ENCODE data around the gene TMEM221. TPM values are rescaled to one million over a fixed set of nuclear protein-coding genes. Genes with fewer than 3 reads are reported as not detected.

Gene TMEM221
- total and polyA plus RNA-seq, 9 of the 15 experiments (the other 6 are each of a cell fraction or from before 2014, with no cell fraction given) = 0.06 to 0.35 TPM; not detected in 7

GRCh38 chr19:17450264-17451075 is 2.0 kb upstream of the TMEM221 start (continued):
- no peak for TF ChIP-seq TEAD4 (IDR thresholded peaks at IDR 0.05; ENCODE audit: low read length)
- TF ChIP-seq TEAD4 (CRISPR knock-in tag; IDR thresholded peaks at IDR 0.05; ENCODE audit: borderline replicate concordance) = no peak
- peak in 1 of 2 experiments; percentile 55; a peak in 1 of 4 replicates for TF ChIP-seq HDAC1 (IDR thresholded peaks at IDR 0.05)
- 0 out of 2 replicates have a peak, but pooled peaks have one; percentile 30 for TF ChIP-seq MCM2 (IDR thresholded peaks at IDR 0.05; ENCODE audit: low read depth)
- TF ChIP-seq ZNF512 (tag; IDR thresholded peaks at IDR 0.05) = peak; percentile 84
- no peak for TF ChIP-seq IFI16 (CRISPR knock-in tag; IDR thresholded peaks at IDR 0.05)
- TF ChIP-seq ATF3 (IDR thresholded peaks at IDR 0.05) = peak; percentile 68
- no peak for TF ChIP-seq ATF3 (CRISPR knock-in tag; conservative IDR thresholded peaks at IDR 0.05)
- no peak for TF ChIP-seq TAF7 (tag; IDR thresholded peaks at IDR 0.05)
- 0 out of 2 replicates have a peak, but pooled peaks have one; percentile 37 for TF ChIP-seq LEF1 (IDR thresholded peaks at IDR 0.05)
- TF ChIP-seq FOXK2 (conservative IDR thresholded peaks at IDR 0.05 in 1 of 2, IDR thresholded peaks at IDR 0.05 in 1 of 2; ENCODE audit: low read depth in 2 of 2) = peak in 1 of 2 experiments; percentile 51; a peak in 1 of 4 replicates
- TF ChIP-seq ZBTB7A (IDR thresholded peaks at IDR 0.05; ENCODE audit: borderline replicate concordance, control insufficient read depth, low read depth, low read length) = no peak
- no peak for TF ChIP-seq ZNF398 (CRISPR knock-in tag; IDR thresholded peaks at IDR 0.05)
- TF ChIP-seq ELK3 (CRISPR knock-in tag; IDR thresholded peaks at IDR 0.05) = no peak
- TF ChIP-seq SNIP1 (IDR thresholded peaks at IDR 0.05; ENCODE audit: low read depth) = no peak
- no peak for TF ChIP-seq HDGF (IDR thresholded peaks at IDR 0.05)
- peak; percentile 79 for TF ChIP-seq DPF2 (IDR thresholded peaks at IDR 0.05)
- TF ChIP-seq CBFA2T3 (IDR thresholded peaks at IDR 0.05) = peak; percentile 22; the same call in 1 of the 2 replicates
- peak; percentile 87 for TF ChIP-seq MAFG (tag; conservative IDR thresholded peaks at IDR 0.05)
- no peak for TF ChIP-seq ZNF740 (CRISPR knock-in tag; IDR thresholded peaks at IDR 0.05)
- TF ChIP-seq ZNF740 (tag; IDR thresholded peaks at IDR 0.05) = no peak

All from K562 (cell line).